H9 (cell line): ENCODE data around the gene NDRG4. TPM values are rescaled to one million over a fixed set of nuclear protein-coding genes. Genes with fewer than 3 reads are reported as not detected.

Source experiments
- DNase-seq: peaks from one replicate; pipeline ENCODE4 v3.0.0-alpha.2; 2017
- H2AFZ ChIP-seq: one replicate; pipeline ENCODE4 v1.6.1; 2013; ENCODE audit warnings: mild to moderate bottlenecking, low read length, control low read depth, moderate library complexity
- H2AK5ac ChIP-seq: 2 replicates; pipeline ENCODE4 v1.6.1; 2013; ENCODE audit warnings: low read length, control low read depth, mixed read lengths; ENCODE audit not compliant: insufficient read length
- H2BK120ac ChIP-seq: one replicate; pipeline ENCODE4 v1.6.1; 2013; ENCODE audit warnings: low read depth, mild to moderate bottlenecking, low read length, control low read depth, inconsistent platforms; ENCODE audit not compliant: poor library complexity, severe bottlenecking
- H2BK12ac ChIP-seq: 2 replicates; pipeline ENCODE4 v1.6.1; 2013; ENCODE audit warnings: low read length, control low read depth, mixed read lengths, low read depth; ENCODE audit not compliant: insufficient read length
- H2BK15ac ChIP-seq: 2 replicates; pipeline ENCODE4 v1.6.1; 2013; ENCODE audit warnings: low read depth, low read length, control low read depth
- H2BK20ac ChIP-seq: one replicate; pipeline ENCODE4 v1.6.1; 2013; ENCODE audit warnings: low read depth, mild to moderate bottlenecking, low read length, control low read depth, inconsistent platforms; ENCODE audit not compliant: poor library complexity, severe bottlenecking
- H2BK5ac ChIP-seq: 2 replicates; pipeline ENCODE4 v1.6.1; 2013; ENCODE audit warnings: low read length, control low read depth, mixed read lengths; ENCODE audit not compliant: insufficient read length
- H3K14ac ChIP-seq: 2 replicates; pipeline ENCODE4 v1.6.1; 2013; ENCODE audit warnings: low read length, control low read depth; ENCODE audit not compliant: insufficient read depth
- H3K18ac ChIP-seq: 2 replicates; pipeline ENCODE4 v1.6.1; 2013; ENCODE audit warnings: low read depth, mild to moderate bottlenecking, mixed read lengths, low read length, control low read depth; ENCODE audit not compliant: insufficient read length
- H3K23ac ChIP-seq: 2 replicates; pipeline ENCODE4 v1.6.1; 2013; ENCODE audit warnings: low read length, control low read depth, mixed read lengths, low read depth; ENCODE audit not compliant: insufficient read length
- H3K23me2 ChIP-seq: 2 replicates; pipeline ENCODE4 v1.6.1; 2013; ENCODE audit warnings: low read depth, mild to moderate bottlenecking, mixed read lengths, low read length, control low read depth; ENCODE audit not compliant: insufficient read length, poor library complexity, severe bottlenecking
- H3K27ac ChIP-seq: 2 replicates; pipeline ENCODE4 v1.5.1; 2013; ENCODE audit warnings: low read length, control low read depth, mixed read lengths, low read depth; ENCODE audit not compliant: insufficient read length
- H3K27me3 ChIP-seq: 2 replicates; pipeline ENCODE4 v1.6.1; 2013; ENCODE audit warnings: low read length, control low read depth, inconsistent platforms; ENCODE audit not compliant: insufficient read depth
- H3K4ac ChIP-seq: 2 replicates; pipeline ENCODE4 v1.6.1; 2013; ENCODE audit warnings: low read depth, mild to moderate bottlenecking, control low read depth, inconsistent platforms, low read length, moderate library complexity
- H3K4me1 ChIP-seq: 2 replicates; pipeline ENCODE4 v1.6.1; 2013; ENCODE audit warnings: low read length, control low read depth, inconsistent platforms; ENCODE audit not compliant: insufficient read depth
- H3K4me2 ChIP-seq: 2 replicates; pipeline ENCODE4 v1.6.1; 2013; ENCODE audit warnings: low read length, control low read depth, mixed read lengths; ENCODE audit not compliant: insufficient read length, insufficient read depth
- H3K56ac ChIP-seq: 2 replicates; pipeline ENCODE4 v1.6.1; 2013; ENCODE audit warnings: low read depth, mild to moderate bottlenecking, mixed read lengths, low read length, control low read depth; ENCODE audit not compliant: insufficient read length
- H3K79me1 ChIP-seq: 2 replicates; pipeline ENCODE4 v1.6.1; 2013; ENCODE audit warnings: low read depth, mild to moderate bottlenecking, moderate library complexity, low read length, control low read depth, inconsistent platforms; ENCODE audit not compliant: insufficient read depth, poor library complexity, severe bottlenecking
- H3K79me2 ChIP-seq: 2 replicates; pipeline ENCODE4 v1.6.1; 2013; ENCODE audit warnings: low read length, control low read depth, inconsistent platforms; ENCODE audit not compliant: insufficient read depth
- H3K9ac ChIP-seq: 2 replicates; pipeline ENCODE4 v1.6.1; 2013; ENCODE audit warnings: low read length, control low read depth, mixed read lengths; ENCODE audit not compliant: insufficient read length; ENCODE audit errors: extremely low read depth
- H3K9me3 ChIP-seq: one replicate; pipeline ENCODE4 v1.6.1; 2013; ENCODE audit warnings: low read depth, low read length, inconsistent platforms; ENCODE audit not compliant: control insufficient read depth
- H3T11ph ChIP-seq: one replicate; pipeline ENCODE4 v1.6.1; 2013; ENCODE audit warnings: mild to moderate bottlenecking, low read length, control low read depth, inconsistent platforms
- H4K20me1 ChIP-seq: one replicate; pipeline ENCODE4 v1.6.1; 2013; ENCODE audit not compliant: control insufficient read depth, insufficient read length, insufficient read depth
- H4K5ac ChIP-seq: 2 replicates; pipeline ENCODE4 v1.6.1; 2013; ENCODE audit warnings: low read depth, mild to moderate bottlenecking, mixed read lengths, low read length, control low read depth; ENCODE audit not compliant: insufficient read length
- H4K8ac ChIP-seq: replicated peaks from 2 replicates; pipeline ENCODE4 v1.6.1; 2013; ENCODE audit warnings: low read length, control low read depth, mixed read lengths, low read depth; ENCODE audit not compliant: insufficient read length
- H4K91ac ChIP-seq: 2 replicates; pipeline ENCODE4 v1.6.1; 2013; ENCODE audit warnings: low read depth, mild to moderate bottlenecking, moderate library complexity, mixed read lengths, low read length, control low read depth; ENCODE audit not compliant: insufficient read length
- H3K27ac Mint-ChIP-seq, 3 experiments: 2 replicates in 2 of 3; 3 replicates in 1 of 3; pipeline ENCODE4 v1.8.0; 2020 to 2021; ENCODE audit warnings: mixed read lengths in 3 of 3, mild to moderate bottlenecking in 1 of 3, moderate library complexity in 1 of 3
- H3K27me3 Mint-ChIP-seq: 2 replicates; pipeline ENCODE4 v1.8.0; 2021; ENCODE audit warnings: low read depth, mild to moderate bottlenecking, moderate library complexity, mixed read lengths
- H3K36me3 Mint-ChIP-seq, 3 experiments: 2 replicates in 2 of 3; 3 replicates in 1 of 3; pipeline ENCODE4 v1.8.0; 2020 to 2021; ENCODE audit warnings: low read depth in 3 of 3, mixed read lengths in 3 of 3; ENCODE audit not compliant: insufficient read depth in 1 of 3
- H3K4me1 Mint-ChIP-seq, 2 experiments: 2 replicates each; pipeline ENCODE4 v1.8.0; 2020; ENCODE audit warnings: mixed read lengths in 2 of 2
- H3K4me3 Mint-ChIP-seq, 2 experiments: 2 replicates in 1 of 2; 3 replicates in 1 of 2; pipeline ENCODE4 v1.8.0; 2020 to 2021; ENCODE audit warnings: mild to moderate bottlenecking in 2 of 2, mixed read lengths in 2 of 2, moderate library complexity in 1 of 2
- H3K9me3 Mint-ChIP-seq, 2 experiments: 2 replicates in 1 of 2; 3 replicates in 1 of 2; pipeline ENCODE4 v1.8.0; 2020; ENCODE audit warnings: mild to moderate bottlenecking in 2 of 2, mixed read lengths in 2 of 2, moderate library complexity in 1 of 2
- WGBS: extraction: QIAGEN DNeasy Blood & Tissue Kit; methylation state at CpG from one replicate; pipeline ENCODE4 v1.1.7; 2013; ENCODE audit warnings: missing lambda C conversion rate, low lambda C conversion rate, mixed read lengths; ENCODE audit not compliant: insufficient read length; ENCODE audit errors: extremely low coverage; 5-methylcytosine and 5-hydroxymethylcytosine counted together
- total RNA-seq: library from RNA; stranded (reverse); gene quantifications from 2 replicates; pipeline ENCODE4 v1.2.1, GENCODE V29; 2021
- TF ChIP-seq, protein P1 (sequence below): fragments of 200-600 bp; sonication (generic); conservative IDR thresholded peaks from 3 replicates; pipeline ENCODE4 v1.8.0; 2021; ENCODE audit warnings: antibody characterized with exemption, mild to moderate bottlenecking

Gene NDRG4
- total RNA-seq, 1 experiment from 2014 or later: 18.6 TPM

DNA sequence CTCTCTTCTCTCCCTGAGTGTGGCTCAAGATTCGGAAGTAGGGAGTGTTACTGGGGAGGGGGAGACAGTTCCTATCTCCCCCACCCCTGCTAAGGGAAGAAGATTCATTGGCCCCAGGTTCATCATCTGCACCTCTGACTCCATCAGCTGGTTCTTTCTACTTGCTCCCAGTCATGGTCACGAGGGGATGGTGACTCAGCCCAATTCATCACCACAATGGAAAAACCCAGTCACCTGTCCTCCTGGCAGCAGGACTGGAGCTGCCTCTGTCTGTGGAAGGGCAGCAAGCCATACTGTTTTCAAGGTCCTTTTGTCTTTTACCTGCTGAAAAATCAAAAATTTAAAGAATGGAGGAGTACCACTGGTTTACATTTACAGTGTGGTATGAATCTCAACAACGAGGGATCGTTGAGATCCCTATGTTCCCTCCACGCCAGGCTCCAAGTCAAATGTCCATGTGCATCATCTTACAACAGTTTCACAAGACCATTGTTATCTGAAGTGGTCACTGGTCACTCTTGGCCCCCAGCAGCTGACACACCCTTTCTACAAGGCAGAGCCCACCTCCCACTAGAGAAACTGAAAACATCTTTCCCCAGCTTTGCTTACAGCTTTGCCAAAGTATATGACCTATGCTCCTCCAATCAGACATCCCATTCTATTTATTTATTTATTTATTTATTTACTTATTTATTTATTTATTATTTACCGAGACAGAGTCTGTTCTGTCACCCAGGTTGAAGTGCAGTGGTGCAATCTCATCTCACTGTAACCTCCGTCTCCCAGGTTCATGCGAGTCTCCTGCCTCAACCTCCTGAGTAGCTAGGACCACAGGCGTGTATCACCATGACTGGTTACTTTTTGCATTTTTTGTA lies 40.4 kb upstream of the NDRG4 start:
- H4K5ac ChIP-seq: no peak overlapping the region
- no peak overlapping the region for H3T11ph ChIP-seq
- H3K4me1 ChIP-seq: no peaks in the 10 kb centered on the region
- no peak overlapping the region for H3K23ac ChIP-seq
- no peak overlapping the region for H2BK120ac ChIP-seq
- H3K79me1 ChIP-seq: no peaks in the 10 kb centered on the region
- peaks cover 15% of the 10 kb centered on the region for H3K23me2 ChIP-seq
- WGBS: no CpG with 5 or more reads among the region's 9 CpGs
- no peaks in the 10 kb centered on the region for H3K9me3 ChIP-seq
- no peak overlapping the region for H3K56ac ChIP-seq
- Mint-ChIP-seq H3K4me1 (peaks cover 2 to 12% of the 10 kb centered on the region in 2 experiments; a peak in 3 of 4 replicates), H3K9me3 (no peaks in the 10 kb centered on the region), H3K27ac (no peak overlapping the region), H3K36me3 (no peaks in the 10 kb centered on the region), H3K4me3 (no peak overlapping the region), H3K27me3 (peaks cover 66% of the 10 kb centered on the region)
- H2AK5ac ChIP-seq: no peak overlapping the region
- H4K8ac ChIP-seq: no peak overlapping the region
- no peak for DNase-seq
- no peak overlapping the region for H3K14ac ChIP-seq
- TF ChIP-seq, protein P1, sequence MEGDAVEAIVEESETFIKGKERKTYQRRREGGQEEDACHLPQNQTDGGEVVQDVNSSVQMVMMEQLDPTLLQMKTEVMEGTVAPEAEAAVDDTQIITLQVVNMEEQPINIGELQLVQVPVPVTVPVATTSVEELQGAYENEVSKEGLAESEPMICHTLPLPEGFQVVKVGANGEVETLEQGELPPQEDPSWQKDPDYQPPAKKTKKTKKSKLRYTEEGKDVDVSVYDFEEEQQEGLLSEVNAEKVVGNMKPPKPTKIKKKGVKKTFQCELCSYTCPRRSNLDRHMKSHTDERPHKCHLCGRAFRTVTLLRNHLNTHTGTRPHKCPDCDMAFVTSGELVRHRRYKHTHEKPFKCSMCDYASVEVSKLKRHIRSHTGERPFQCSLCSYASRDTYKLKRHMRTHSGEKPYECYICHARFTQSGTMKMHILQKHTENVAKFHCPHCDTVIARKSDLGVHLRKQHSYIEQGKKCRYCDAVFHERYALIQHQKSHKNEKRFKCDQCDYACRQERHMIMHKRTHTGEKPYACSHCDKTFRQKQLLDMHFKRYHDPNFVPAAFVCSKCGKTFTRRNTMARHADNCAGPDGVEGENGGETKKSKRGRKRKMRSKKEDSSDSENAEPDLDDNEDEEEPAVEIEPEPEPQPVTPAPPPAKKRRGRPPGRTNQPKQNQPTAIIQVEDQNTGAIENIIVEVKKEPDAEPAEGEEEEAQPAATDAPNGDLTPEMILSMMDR: no peak
- H2BK20ac ChIP-seq: no peak overlapping the region
- no peak overlapping the region for H2AFZ ChIP-seq
- no peaks in the 10 kb centered on the region for H3K79me2 ChIP-seq
- no peak overlapping the region for H3K27ac ChIP-seq
- H3K4ac ChIP-seq: no peak overlapping the region
- H2BK15ac ChIP-seq: no peak overlapping the region
- H2BK5ac ChIP-seq: no peak overlapping the region
- H3K18ac ChIP-seq: no peak overlapping the region
- no peak overlapping the region for H2BK12ac ChIP-seq
- H3K27me3 ChIP-seq: peaks cover 16% of the 10 kb centered on the region; the same call in 1 of the 2 replicates
- H3K9ac ChIP-seq: no peak overlapping the region
- no peak overlapping the region for H4K91ac ChIP-seq
- H3K4me2 ChIP-seq: no peak overlapping the region
- no peaks in the 10 kb centered on the region for H4K20me1 ChIP-seq
